G401 (cell line): ENCODE measurements around the gene RDH16. TPM values are rescaled to one million over a fixed set of nuclear protein-coding genes. Genes with fewer than 3 reads are reported as not detected.

Experiments
- total RNA-seq: library from RNA; depleted of rRNA; stranded (reverse); fragments of >200 nt; shearing (Covaris generic); gene quantifications from 2 replicates; pipeline ENCODE4 v1.2.3, GENCODE V29; 2014; rRNA removed

The RDH16 gene
- total RNA-seq, 1 experiment from 2014 or later = not detected

Other genes starting within 250 kb of the RDH16 start
- gene NACA, start 232.3 kb downstream of the RDH16 start, total RNA-seq = 1,378 and 1,667 TPM in 2 replicates
- 11.9 and 25.5 TPM in 2 replicates for gene PRIM1, start 205.3 kb downstream of the RDH16 start, total RNA-seq
- gene HSD17B6, start 194.3 kb downstream of the RDH16 start, total RNA-seq = 1.8 and 3.0 TPM in 2 replicates
- not detected in 2 replicates for gene SDR9C7, start 23.2 kb downstream of the RDH16 start, total RNA-seq
- gene ZBTB39, start 48.9 kb upstream of the RDH16 start, total RNA-seq = 5.3 and 9.1 TPM in 2 replicates
- gene TAC3, start 58.9 kb upstream of the RDH16 start, total RNA-seq = 0.85 TPM in 1 of 2 replicates, not detected in the other
- gene MYO1A, start 92.5 kb upstream of the RDH16 start, total RNA-seq = 1.6 TPM in 1 of 2 replicates, not detected in the other
- 17.4 and 23.9 TPM in 2 replicates for gene NEMP1, start 121.2 kb upstream of the RDH16 start, total RNA-seq
- gene NAB2, start 131.5 kb upstream of the RDH16 start, total RNA-seq = 44.2 TPM in 2 replicates
- 62.6 and 64.9 TPM in 2 replicates for gene STAT6, start 153.8 kb upstream of the RDH16 start, total RNA-seq
- gene LRP1, start 170.9 kb upstream of the RDH16 start, total RNA-seq = 19.3 and 25.1 TPM in 2 replicates
- gene LRP1-AS, start 190.0 kb upstream of the RDH16 start, total RNA-seq = not detected in 2 replicates